CD4-positive, alpha-beta T cell treated with Interleukin-2 at 100 ng/mL for 4 hours (primary cell): Measurements from ENCODE around the gene GLB1L3.

Experiments used
- DNase-seq: peaks from one replicate; pipeline ENCODE4 v3.0.0-alpha.2; 2020; ENCODE audit warnings: low spot score

Gene GLB1L3

GRCh38 chr11:134275534-134276395 is at the start of gene GLB1L3:
TSS of gene GLB1L3 (plus strand) at chr11:134276379. CDS start at chr11:134276741, 362 bp downstream.
- peak; percentile 79 for DNase-seq

- no peak for DNase-seq
Observed at GRCh38 chr11:134226806-134227325, 49.3 kb upstream of the GLB1L3 start.

GRCh38 chr11:134228625-134229024 is 47.6 kb upstream of the GLB1L3 start:
- peak; percentile 47 for DNase-seq

GRCh38 chr11:134229126-134229790 is 46.9 kb upstream of the GLB1L3 start:
- no peak for DNase-seq

- no peak for DNase-seq
Observed at GRCh38 chr11:134230339-134230738, 45.8 kb upstream of the GLB1L3 start.

- no peak for DNase-seq
Observed at GRCh38 chr11:134231958-134232659, 44.1 kb upstream of the GLB1L3 start.

- no peak for DNase-seq
Observed at GRCh38 chr11:134233729-134234179, 42.4 kb upstream of the GLB1L3 start.

GRCh38 chr11:134235399-134235798 is 40.8 kb upstream of the GLB1L3 start:
- no peak for DNase-seq

- DNase-seq = no peak
Observed at GRCh38 chr11:134236834-134237556, 39.2 kb upstream of the GLB1L3 start.

- no peak for DNase-seq
Observed at GRCh38 chr11:134237557-134237922, 38.6 kb upstream of the GLB1L3 start.

GRCh38 chr11:134238956-134239355 is 37.2 kb upstream of the GLB1L3 start:
- DNase-seq = no peak

- no peak for DNase-seq
Observed at GRCh38 chr11:134240592-134240991, 35.6 kb upstream of the GLB1L3 start.

GRCh38 chr11:134242376-134242775 is 33.8 kb upstream of the GLB1L3 start:
- DNase-seq = no peak

GRCh38 chr11:134243913-134244312 is 32.3 kb upstream of the GLB1L3 start:
- no peak for DNase-seq

- peak; percentile 22 for DNase-seq
Observed at GRCh38 chr11:134244593-134244992, 31.6 kb upstream of the GLB1L3 start.

GRCh38 chr11:134245434-134245833 is 30.7 kb upstream of the GLB1L3 start:
- DNase-seq = no peak

- DNase-seq = no peak
Observed at GRCh38 chr11:134246100-134246499, 30.1 kb upstream of the GLB1L3 start.

- DNase-seq = no peak
Observed at GRCh38 chr11:134246678-134247077, 29.5 kb upstream of the GLB1L3 start.

GRCh38 chr11:134248910-134249480 is 27.2 kb upstream of the GLB1L3 start:
- no peak for DNase-seq

GRCh38 chr11:134250246-134250645 is 25.9 kb upstream of the GLB1L3 start:
- DNase-seq = no peak

- DNase-seq = no peak
Observed at GRCh38 chr11:134250675-134251074, 25.5 kb upstream of the GLB1L3 start.
